Fibroblast of the aortic adventitia (primary cell): ENCODE results near the gene KCNQ1OT1. TPM values are rescaled to one million over a fixed set of nuclear protein-coding genes. Genes with fewer than 3 reads are reported as not detected.

Experiments used
- DNase-seq: peaks from one replicate; pipeline ENCODE4 v3.0.0-alpha.2; 2010; ENCODE audit warnings: low read depth
- H3K4me3 ChIP-seq: 2 replicates; pipeline ENCODE4 v1.5.1; 2011; ENCODE audit warnings: low read depth, mild to moderate bottlenecking, control low read depth, low read length, moderate library complexity
- CTCF ChIP-seq: IDR thresholded peaks from 2 replicates; pipeline ENCODE4 v1.5.1; 2011; ENCODE audit warnings: mild to moderate bottlenecking, low read length, control low read depth, inconsistent platforms; ENCODE audit not compliant: insufficient read depth
- total RNA-seq: library from RNA; depleted of rRNA; stranded (reverse); fragments of >200 nt; gene quantifications from 2 replicates; pipeline ENCODE4 v1.2.3, GENCODE V29; 2012; ENCODE audit warnings: low replicate concordance

The KCNQ1OT1 gene
- total RNA-seq, 1 donor: 5.5 TPM

GRCh38 chr11:2625183-2625582 is 74.6 kb downstream of the KCNQ1OT1 start:
- no peak for DNase-seq
- no peak overlapping the region for H3K4me3 ChIP-seq
- TF ChIP-seq CTCF: no peak

GRCh38 chr11:2621894-2622293 is 77.9 kb downstream of the KCNQ1OT1 start:
- no peak for DNase-seq
- no peak for TF ChIP-seq CTCF
- no peak overlapping the region for H3K4me3 ChIP-seq

GRCh38 chr11:2612884-2613571 is 86.8 kb downstream of the KCNQ1OT1 start:
- no peak for TF ChIP-seq CTCF
- H3K4me3 ChIP-seq: no peak overlapping the region
- no peak for DNase-seq

- H3K4me3 ChIP-seq: no peak overlapping the region
- no peak for DNase-seq
- no peak for TF ChIP-seq CTCF
These were observed 90.4 kb downstream of the KCNQ1OT1 start for GRCh38 chr11:2609345-2609744.

- no peak for DNase-seq
- H3K4me3 ChIP-seq: no peak overlapping the region
- no peak for TF ChIP-seq CTCF
These were observed 100.1 kb downstream of the KCNQ1OT1 start for GRCh38 chr11:2599561-2600189.

- no peak for DNase-seq
- no peak for TF ChIP-seq CTCF
- no peak overlapping the region for H3K4me3 ChIP-seq
These were observed 104.6 kb downstream of the KCNQ1OT1 start for GRCh38 chr11:2595204-2595603.
